GM21528 (cell line): ENCODE results near the gene WFDC10B.
"Not testable (repeated sequence)": the region's sequence is repeated elsewhere in the genome, so short reads cannot be mapped to it uniquely, and the experiment has no call there.

Source experiments
- ATAC-seq: cut with Tn5 transposase; IDR thresholded peaks from one replicate; pipeline ENCODE4 v1.9.1; 2021; ENCODE audit warnings: mild to moderate bottlenecking, moderate library complexity; ENCODE audit not compliant: unreplicated experiment, low FRiP score

The WFDC10B gene

DNA sequence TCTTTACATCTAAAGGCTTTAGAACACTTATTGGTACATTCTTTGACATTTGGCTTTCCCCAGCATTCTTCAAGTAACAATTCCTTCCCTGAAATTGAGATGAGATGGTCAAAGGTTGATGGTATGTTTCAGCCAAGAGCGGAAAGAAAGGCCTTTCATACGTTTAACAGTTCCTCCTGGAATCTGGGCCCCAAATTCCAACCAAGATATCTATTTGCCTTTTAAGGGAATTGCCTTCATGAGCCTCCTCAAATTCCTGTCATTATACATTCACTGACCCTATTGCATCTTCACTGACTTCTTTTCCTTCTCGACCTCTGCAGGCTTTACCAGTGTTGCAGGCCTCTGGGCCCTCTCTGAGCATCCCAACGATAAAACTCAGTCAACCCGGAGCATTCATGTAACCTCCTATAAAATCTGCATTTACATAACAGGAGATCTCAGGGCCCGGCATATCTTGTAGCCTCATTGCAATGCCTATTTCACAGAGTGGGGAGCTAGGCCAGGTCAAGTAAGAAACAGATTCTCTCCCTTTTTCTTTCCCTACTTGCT is 55.4 kb downstream of the WFDC10B start:
- ATAC-seq: no peak

DNA sequence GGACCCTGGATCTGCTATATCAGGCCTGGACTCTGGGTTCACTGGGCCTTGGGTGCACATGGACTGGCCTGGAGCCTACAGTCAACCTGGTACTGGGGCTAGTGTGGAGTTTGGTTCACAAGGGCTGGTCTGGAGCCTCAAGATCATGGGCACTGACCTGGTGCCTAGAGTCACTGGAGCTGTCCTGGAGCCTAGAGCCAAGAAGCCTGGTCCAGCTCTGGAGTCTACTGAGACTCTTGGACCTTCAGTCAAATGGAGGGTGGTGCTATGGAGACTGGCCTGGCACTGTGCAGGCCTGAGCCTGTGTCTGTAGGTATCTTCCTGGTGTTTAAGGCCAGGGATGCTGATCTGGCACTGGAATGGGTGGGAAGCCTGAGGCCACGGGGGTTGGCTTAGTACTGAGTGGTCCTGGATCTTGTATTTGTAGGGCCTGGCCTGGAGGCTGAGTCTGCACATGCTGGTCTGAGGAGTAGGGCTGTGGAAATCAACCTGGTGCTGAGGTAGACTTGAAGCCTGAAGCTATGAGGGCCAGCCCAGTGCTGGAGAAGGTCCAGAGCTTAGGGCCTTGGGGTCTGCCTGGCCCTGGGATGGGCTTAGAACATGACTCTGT is 57.3 kb downstream of the WFDC10B start:
- ATAC-seq: no peak

GRCh38 chr20:45646875-45647274 is 57.9 kb downstream of the WFDC10B start:
- ATAC-seq: no peak

- ATAC-seq: not testable (repeated sequence)
Measured at GRCh38 chr20:45645869-45646268, 59.0 kb downstream of the WFDC10B start.

GRCh38 chr20:45641076-45641475 is 63.7 kb downstream of the WFDC10B start:
- ATAC-seq: not testable (repeated sequence)

- no peak for ATAC-seq
Measured at GRCh38 chr20:45639687-45640086, 65.1 kb downstream of the WFDC10B start.

DNA sequence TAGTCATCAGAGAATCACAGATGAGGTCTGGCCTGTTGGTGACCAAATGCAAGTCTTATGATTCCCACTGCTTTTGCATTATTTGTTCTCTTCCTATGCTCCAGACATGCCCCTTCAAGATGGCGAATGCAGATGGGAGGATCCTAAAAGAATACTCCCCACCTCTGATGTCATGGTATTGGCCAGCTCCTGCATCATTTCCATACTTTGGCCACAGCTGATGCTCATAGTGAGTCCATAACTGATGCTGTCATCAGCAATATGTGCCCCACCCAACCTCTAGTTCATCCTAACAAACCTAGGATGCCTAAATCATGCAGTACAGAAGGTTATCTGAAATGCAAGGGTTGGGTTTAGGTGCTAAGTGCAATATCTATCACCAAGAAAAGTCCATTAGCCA is 68.3 kb downstream of the WFDC10B start:
- ATAC-seq: no peak
